ENCODE measurements around the gene ST6GAL1. TPM values are rescaled to one million over a fixed set of nuclear protein-coding genes. Genes with fewer than 3 reads are reported as not detected.
"Not testable (repeated sequence)": the region's sequence is repeated elsewhere in the genome, so short reads cannot be mapped to it uniquely, and the experiment has no call there.

The ST6GAL1 gene
- total and polyA plus RNA-seq, 2 experiments from 2014 or later = 17.6 to 65.1 TPM

DNA sequence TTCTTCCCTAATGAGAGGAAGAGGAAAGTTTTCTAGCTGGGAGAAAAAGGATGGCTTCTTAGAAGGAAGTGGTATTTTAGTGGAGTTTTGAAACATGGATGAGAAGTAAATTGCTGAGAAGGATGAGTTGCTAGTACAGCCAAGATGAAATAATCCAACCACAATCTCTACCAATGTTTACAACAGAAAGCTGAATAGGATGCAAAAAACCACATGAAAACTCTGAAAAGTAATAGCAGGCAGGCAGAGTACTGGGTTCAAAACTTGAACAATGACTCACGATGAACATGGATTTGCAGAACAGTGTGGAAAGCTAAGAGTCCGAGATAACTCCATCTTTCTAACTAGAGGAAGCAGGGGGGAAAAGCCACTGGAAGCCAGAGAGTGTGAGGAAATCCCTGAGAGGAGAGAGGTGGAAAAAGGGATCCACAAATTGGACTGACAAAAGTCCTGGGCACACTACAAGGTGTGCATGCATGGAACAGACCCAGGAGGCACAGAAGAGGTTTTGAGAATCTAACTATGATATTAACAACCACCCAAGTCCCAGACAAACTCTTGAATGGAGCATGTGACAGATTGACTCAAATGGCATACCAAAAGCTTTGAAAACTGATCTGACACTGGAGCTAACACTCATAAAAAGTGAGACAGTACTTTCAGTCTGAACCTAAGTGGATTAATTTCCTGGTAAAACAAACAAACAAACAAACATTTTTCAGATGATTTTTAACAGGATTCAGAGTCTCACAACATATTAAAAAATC is 76.7 kb downstream of the ST6GAL1 start:
- Mint-ChIP-seq H3K9me3 (no peaks in the 10 kb centered on the region), H3K36me3 (ENCODE audit: low read depth) (peaks cover 39% of the 10 kb centered on the region), H3K4me3 (no peak overlapping the region), H3K27ac (peak overlapping the region; percentile 25; the same call in 1 of the 2 replicates), H3K4me1 (peaks cover 22% of the 10 kb centered on the region), H3K27me3 (ENCODE audit: insufficient read depth, low read depth, poor library complexity) (peaks cover 2% of the 10 kb centered on the region)
- Histone ChIP-seq H3K27ac (ENCODE audit: low read depth) (no peak overlapping the region; the same call in 1 of the 2 replicates), H3K36me3 (ENCODE audit: insufficient read depth) (no peaks in the 10 kb centered on the region), H4K20me1 (replicated peaks; ENCODE audit: insufficient read depth) (no peaks in the 10 kb centered on the region), H3K4me2 (no peak overlapping the region), H3K4me3 (no peak overlapping the region), H3K4me1 (ENCODE audit: insufficient read depth) (peaks cover 4% of the 10 kb centered on the region; the same call in 1 of the 2 replicates), H3F3A (replicated peaks; ENCODE audit: low read depth) (no peaks in the 10 kb centered on the region), H3K79me2 (replicated peaks; ENCODE audit: insufficient read depth) (peaks cover 26% of the 10 kb centered on the region), H3K27me3 (ENCODE audit: insufficient read depth) (no peaks in the 10 kb centered on the region), H3K9me2 (ENCODE audit: insufficient read depth) (no peaks in the 10 kb centered on the region), H2AFZ (no peak overlapping the region)
- ATAC-seq (no peak), DNase-seq (ENCODE audit: low spot score) (no peak)
- no peak for TF ChIP-seq ZNF331 (CRISPR knock-in tag; IDR thresholded peaks at IDR 0.05; ENCODE audit: low read depth)

DNA sequence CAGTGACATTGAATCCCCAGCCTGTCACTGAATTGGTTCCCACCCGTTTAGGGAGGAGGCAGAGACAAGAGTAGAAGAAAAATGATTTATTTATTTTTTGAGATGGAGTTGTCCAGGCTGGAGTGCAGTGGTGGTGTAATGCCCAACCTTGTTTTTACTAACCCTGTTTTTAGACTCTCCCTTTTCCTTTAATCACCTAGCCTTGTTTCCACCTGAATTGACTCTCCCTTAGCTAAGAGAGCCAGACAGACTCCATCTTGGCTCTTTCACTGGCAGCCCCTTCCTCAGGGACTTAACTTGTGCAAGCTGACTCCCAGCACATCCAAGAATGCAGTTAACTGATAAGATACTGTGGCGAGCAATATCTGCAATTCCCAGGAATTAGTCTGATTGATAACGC is 80.1 kb downstream of the ST6GAL1 start:
- not testable (repeated sequence) for H3K9me3 Mint-ChIP-seq; H3K27me3 Mint-ChIP-seq (ENCODE audit: insufficient read depth, low read depth, poor library complexity); ATAC-seq; H3K27ac Mint-ChIP-seq; H3K36me3 ChIP-seq (ENCODE audit: insufficient read depth); H4K20me1 ChIP-seq (replicated peaks; ENCODE audit: insufficient read depth); H3K4me1 ChIP-seq (ENCODE audit: insufficient read depth); H3K4me3 Mint-ChIP-seq; H3K4me2 ChIP-seq; H3K4me3 ChIP-seq; H3K9me2 ChIP-seq (ENCODE audit: insufficient read depth); DNase-seq (ENCODE audit: low spot score); H3K27me3 ChIP-seq (ENCODE audit: insufficient read depth); H3F3A ChIP-seq (replicated peaks; ENCODE audit: low read depth); H2AFZ ChIP-seq
- peaks cover 17% of the 10 kb centered on the region for H3K79me2 ChIP-seq (replicated peaks; ENCODE audit: insufficient read depth)
- H3K36me3 Mint-ChIP-seq (ENCODE audit: low read depth) = peaks cover 32% of the 10 kb centered on the region; the same call in 2 of the 3 replicates
- H3K4me1 Mint-ChIP-seq = peaks cover 14% of the 10 kb centered on the region
- H3K27ac ChIP-seq (ENCODE audit: low read depth) = 0 out of 2 replicates have a peak overlapping the region, but pooled peaks have one; percentile 57

DNA sequence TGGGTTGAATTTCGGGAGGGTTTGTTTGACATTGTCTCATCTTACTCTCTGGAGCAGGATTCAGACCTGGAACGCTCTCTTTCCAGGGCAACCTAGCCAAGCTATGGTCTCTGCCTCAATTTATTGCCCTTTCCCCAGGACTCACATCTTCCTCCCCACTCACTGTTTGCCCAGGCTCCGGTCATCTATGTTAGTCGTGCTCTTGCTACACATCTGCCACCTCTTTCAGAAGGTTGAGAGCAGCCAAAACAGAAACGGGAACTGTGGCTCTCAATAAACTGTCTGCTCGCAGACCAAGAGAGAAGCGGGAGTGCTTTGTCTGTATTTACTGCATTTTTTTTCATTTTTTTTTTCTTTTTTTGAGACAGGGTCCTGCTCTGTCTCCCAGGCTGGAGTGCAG is 81.6 kb downstream of the ST6GAL1 start:
- peak overlapping the region; percentile 11; the same call in 1 of the 2 replicates for H3K27ac Mint-ChIP-seq
- TF ChIP-seq STAT1 (IDR thresholded peaks at IDR 0.05; ENCODE audit: unreplicated experiment) (no peak), POLR2AphosphoS5 (IDR thresholded peaks at IDR 0.05; ENCODE audit: low read depth) (no peak), EZH2 (IDR thresholded peaks at IDR 0.05; ENCODE audit: low read depth, unreplicated experiment) (no peak), JUNB (IDR thresholded peaks at IDR 0.05; ENCODE audit: unreplicated experiment) (no peak), EZH2phosphoT487 (IDR thresholded peaks at IDR 0.05; ENCODE audit: unreplicated experiment) (no peak), CREB1 (CRISPR knock-in tag; IDR thresholded peaks at IDR 0.05; ENCODE audit: low read depth) (no peak), ZNF114 (CRISPR knock-in tag; IDR thresholded peaks at IDR 0.05) (no peak), NANOG (IDR thresholded peaks at IDR 0.05; ENCODE audit: borderline replicate concordance) (no peak), ZNF331 (CRISPR knock-in tag; IDR thresholded peaks at IDR 0.05; ENCODE audit: low read depth) (no peak)
- TF ChIP-seq, protein P1, sequence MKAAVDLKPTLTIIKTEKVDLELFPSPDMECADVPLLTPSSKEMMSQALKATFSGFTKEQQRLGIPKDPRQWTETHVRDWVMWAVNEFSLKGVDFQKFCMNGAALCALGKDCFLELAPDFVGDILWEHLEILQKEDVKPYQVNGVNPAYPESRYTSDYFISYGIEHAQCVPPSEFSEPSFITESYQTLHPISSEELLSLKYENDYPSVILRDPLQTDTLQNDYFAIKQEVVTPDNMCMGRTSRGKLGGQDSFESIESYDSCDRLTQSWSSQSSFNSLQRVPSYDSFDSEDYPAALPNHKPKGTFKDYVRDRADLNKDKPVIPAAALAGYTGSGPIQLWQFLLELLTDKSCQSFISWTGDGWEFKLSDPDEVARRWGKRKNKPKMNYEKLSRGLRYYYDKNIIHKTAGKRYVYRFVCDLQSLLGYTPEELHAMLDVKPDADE (IDR thresholded peaks at IDR 0.05) = no peak
- TF ChIP-seq, protein P2, sequence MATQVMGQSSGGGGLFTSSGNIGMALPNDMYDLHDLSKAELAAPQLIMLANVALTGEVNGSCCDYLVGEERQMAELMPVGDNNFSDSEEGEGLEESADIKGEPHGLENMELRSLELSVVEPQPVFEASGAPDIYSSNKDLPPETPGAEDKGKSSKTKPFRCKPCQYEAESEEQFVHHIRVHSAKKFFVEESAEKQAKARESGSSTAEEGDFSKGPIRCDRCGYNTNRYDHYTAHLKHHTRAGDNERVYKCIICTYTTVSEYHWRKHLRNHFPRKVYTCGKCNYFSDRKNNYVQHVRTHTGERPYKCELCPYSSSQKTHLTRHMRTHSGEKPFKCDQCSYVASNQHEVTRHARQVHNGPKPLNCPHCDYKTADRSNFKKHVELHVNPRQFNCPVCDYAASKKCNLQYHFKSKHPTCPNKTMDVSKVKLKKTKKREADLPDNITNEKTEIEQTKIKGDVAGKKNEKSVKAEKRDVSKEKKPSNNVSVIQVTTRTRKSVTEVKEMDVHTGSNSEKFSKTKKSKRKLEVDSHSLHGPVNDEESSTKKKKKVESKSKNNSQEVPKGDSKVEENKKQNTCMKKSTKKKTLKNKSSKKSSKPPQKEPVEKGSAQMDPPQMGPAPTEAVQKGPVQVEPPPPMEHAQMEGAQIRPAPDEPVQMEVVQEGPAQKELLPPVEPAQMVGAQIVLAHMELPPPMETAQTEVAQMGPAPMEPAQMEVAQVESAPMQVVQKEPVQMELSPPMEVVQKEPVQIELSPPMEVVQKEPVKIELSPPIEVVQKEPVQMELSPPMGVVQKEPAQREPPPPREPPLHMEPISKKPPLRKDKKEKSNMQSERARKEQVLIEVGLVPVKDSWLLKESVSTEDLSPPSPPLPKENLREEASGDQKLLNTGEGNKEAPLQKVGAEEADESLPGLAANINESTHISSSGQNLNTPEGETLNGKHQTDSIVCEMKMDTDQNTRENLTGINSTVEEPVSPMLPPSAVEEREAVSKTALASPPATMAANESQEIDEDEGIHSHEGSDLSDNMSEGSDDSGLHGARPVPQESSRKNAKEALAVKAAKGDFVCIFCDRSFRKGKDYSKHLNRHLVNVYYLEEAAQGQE (IDR thresholded peaks at IDR 0.05; ENCODE audit: unreplicated experiment) = no peak
- TF ChIP-seq, protein P3, sequence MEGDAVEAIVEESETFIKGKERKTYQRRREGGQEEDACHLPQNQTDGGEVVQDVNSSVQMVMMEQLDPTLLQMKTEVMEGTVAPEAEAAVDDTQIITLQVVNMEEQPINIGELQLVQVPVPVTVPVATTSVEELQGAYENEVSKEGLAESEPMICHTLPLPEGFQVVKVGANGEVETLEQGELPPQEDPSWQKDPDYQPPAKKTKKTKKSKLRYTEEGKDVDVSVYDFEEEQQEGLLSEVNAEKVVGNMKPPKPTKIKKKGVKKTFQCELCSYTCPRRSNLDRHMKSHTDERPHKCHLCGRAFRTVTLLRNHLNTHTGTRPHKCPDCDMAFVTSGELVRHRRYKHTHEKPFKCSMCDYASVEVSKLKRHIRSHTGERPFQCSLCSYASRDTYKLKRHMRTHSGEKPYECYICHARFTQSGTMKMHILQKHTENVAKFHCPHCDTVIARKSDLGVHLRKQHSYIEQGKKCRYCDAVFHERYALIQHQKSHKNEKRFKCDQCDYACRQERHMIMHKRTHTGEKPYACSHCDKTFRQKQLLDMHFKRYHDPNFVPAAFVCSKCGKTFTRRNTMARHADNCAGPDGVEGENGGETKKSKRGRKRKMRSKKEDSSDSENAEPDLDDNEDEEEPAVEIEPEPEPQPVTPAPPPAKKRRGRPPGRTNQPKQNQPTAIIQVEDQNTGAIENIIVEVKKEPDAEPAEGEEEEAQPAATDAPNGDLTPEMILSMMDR (conservative IDR thresholded peaks at IDR 0.05; ENCODE audit: low read depth in 2 of 2) = no peak

More for the DNA sequence above, 81.6 kb downstream of the ST6GAL1 start:
- Histone ChIP-seq H3K27ac (ENCODE audit: low read depth) (peak overlapping the region; percentile 63; the same call in 1 of the 2 replicates), H4K20me1 (replicated peaks; ENCODE audit: insufficient read depth) (no peaks in the 10 kb centered on the region; the same call in 1 of the 2 replicates), H3K4me2 (no peak overlapping the region), H3K36me3 (ENCODE audit: insufficient read depth) (no peaks in the 10 kb centered on the region), H3F3A (replicated peaks; ENCODE audit: low read depth) (no peaks in the 10 kb centered on the region), H3K4me3 (no peak overlapping the region), H3K27me3 (ENCODE audit: insufficient read depth) (no peaks in the 10 kb centered on the region), H3K4me1 (ENCODE audit: insufficient read depth) (no peaks in the 10 kb centered on the region; the same call in 1 of the 2 replicates), H2AFZ (no peak overlapping the region), H3K9me2 (ENCODE audit: insufficient read depth) (no peaks in the 10 kb centered on the region), H3K79me2 (replicated peaks; ENCODE audit: insufficient read depth) (peaks cover 13% of the 10 kb centered on the region)
- H3K36me3 Mint-ChIP-seq (ENCODE audit: low read depth) = peaks cover 27% of the 10 kb centered on the region
- H3K4me3 Mint-ChIP-seq = no peak overlapping the region
- peaks cover 7% of the 10 kb centered on the region for H3K4me1 Mint-ChIP-seq
- H3K27me3 Mint-ChIP-seq (ENCODE audit: insufficient read depth, low read depth, poor library complexity) = peaks cover 4% of the 10 kb centered on the region
- DNase-seq (ENCODE audit: low spot score) (no peak), ATAC-seq (no peak)
- no peaks in the 10 kb centered on the region for H3K9me3 Mint-ChIP-seq
